Central memory CD8-positive, alpha-beta T cell (primary cell): ENCODE measurements around the gene NDUFAF5.

Experiments
- ATAC-seq: fragments of 150-1000 bp; cut with Tn5 transposase; replicated peaks from 2 replicates; pipeline ENCODE4 v1.10.0; 2022; ENCODE audit warnings: mild to moderate bottlenecking, moderate FRiP score, moderate number of reproducible peaks; ENCODE audit not compliant: poor library complexity, severe bottlenecking; ENCODE audit errors: extremely low read depth
- DNase-seq, 2 donors: peaks; one replicate each; pipeline ENCODE4 v3.0.0; 2021; ENCODE audit warnings: low spot score in 2 of 2
- H3K27ac Mint-ChIP-seq: one replicate; pipeline ENCODE4 v1.8.0; 2022; ENCODE audit warnings: low read depth, mild to moderate bottlenecking, moderate library complexity, mixed read lengths
- H3K27me3 Mint-ChIP-seq: one replicate; pipeline ENCODE4 v1.8.0; 2022; ENCODE audit warnings: mixed read lengths
- H3K36me3 Mint-ChIP-seq: one replicate; pipeline ENCODE4 v1.8.0; 2022; ENCODE audit warnings: mild to moderate bottlenecking, moderate library complexity, mixed read lengths; ENCODE audit not compliant: insufficient read depth
- H3K4me1 Mint-ChIP-seq: one replicate; pipeline ENCODE4 v1.8.0; 2022; ENCODE audit warnings: mixed read lengths
- H3K4me3 Mint-ChIP-seq: one replicate; pipeline ENCODE4 v1.8.0; 2022; ENCODE audit warnings: mild to moderate bottlenecking, moderate library complexity, mixed read lengths
- H3K9me3 Mint-ChIP-seq: one replicate; pipeline ENCODE4 v1.8.0; 2022; ENCODE audit warnings: mixed read lengths

The NDUFAF5 gene

DNA sequence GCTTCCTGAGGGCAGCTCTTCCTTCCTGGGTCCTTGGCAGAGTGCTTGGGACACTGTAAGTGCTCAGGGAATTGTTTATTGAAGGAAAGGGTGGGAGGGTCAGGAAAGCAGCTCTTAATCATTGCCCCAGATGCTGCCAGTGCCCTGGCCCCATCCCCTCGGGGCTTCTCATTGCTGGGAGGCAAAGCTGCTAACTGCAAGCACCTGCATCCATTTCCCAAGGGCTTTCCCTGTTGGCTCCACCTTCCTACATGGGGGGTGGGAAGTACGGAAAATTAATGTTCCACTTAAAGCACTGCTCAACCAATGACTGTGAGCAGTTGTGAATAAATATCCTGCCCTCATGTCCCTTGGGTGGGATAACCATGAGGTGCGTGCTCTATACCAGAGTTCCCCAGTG, 56.4 kb downstream of the NDUFAF5 start:
- ATAC-seq, result no peak
- H3K27ac Mint-ChIP-seq, result no peak overlapping the region
- no peak for DNase-seq
- no peaks in the 10 kb centered on the region for H3K9me3 Mint-ChIP-seq
- H3K36me3 Mint-ChIP-seq, result no peaks in the 10 kb centered on the region
- no peaks in the 10 kb centered on the region for H3K4me1 Mint-ChIP-seq
- H3K4me3 Mint-ChIP-seq, result no peak overlapping the region
- H3K27me3 Mint-ChIP-seq, result peaks cover 46% of the 10 kb centered on the region

- Mint-ChIP-seq H3K4me1 (no peaks in the 10 kb centered on the region), H3K27ac (no peak overlapping the region), H3K9me3 (no peaks in the 10 kb centered on the region), H3K27me3 (peaks cover 43% of the 10 kb centered on the region), H3K4me3 (no peak overlapping the region), H3K36me3 (no peaks in the 10 kb centered on the region)
- DNase-seq (no peak), ATAC-seq (no peak)
Observed at GRCh38 chr20:13844296-13844695, 59.5 kb downstream of the NDUFAF5 start.

DNA sequence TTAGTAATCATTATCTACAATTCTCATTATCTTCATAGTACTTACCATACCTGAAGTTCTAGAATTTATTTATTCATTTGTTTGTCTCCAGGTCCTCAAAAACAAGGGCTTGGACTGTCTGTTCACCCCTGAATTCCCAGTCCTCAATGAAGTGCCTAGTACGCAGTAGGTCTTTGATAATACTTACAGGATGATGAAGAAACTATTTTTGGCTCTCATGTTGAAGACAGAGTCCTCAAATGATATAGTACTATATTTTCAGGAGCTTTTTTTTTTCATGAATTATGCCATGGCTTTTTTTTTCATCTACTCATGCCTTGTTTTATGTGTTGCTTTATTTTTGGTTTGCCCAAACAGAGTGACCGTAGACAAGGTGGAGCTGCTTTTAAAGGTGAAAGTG, 66.5 kb downstream of the NDUFAF5 start:
- Mint-ChIP-seq H3K27ac (no peak overlapping the region), H3K27me3 (peaks cover 23% of the 10 kb centered on the region), H3K4me1 (no peaks in the 10 kb centered on the region), H3K4me3 (no peak overlapping the region), H3K9me3 (no peaks in the 10 kb centered on the region), H3K36me3 (no peaks in the 10 kb centered on the region)
- no peak for DNase-seq
- ATAC-seq, result no peak

GRCh38 chr20:13852306-13852705, 67.5 kb downstream of the NDUFAF5 start:
- no peak overlapping the region for H3K27ac Mint-ChIP-seq
- ATAC-seq (no peak), DNase-seq (no peak)
- H3K4me1 Mint-ChIP-seq, result no peaks in the 10 kb centered on the region
- H3K36me3 Mint-ChIP-seq, result no peaks in the 10 kb centered on the region
- H3K4me3 Mint-ChIP-seq, result no peak overlapping the region
- H3K27me3 Mint-ChIP-seq, result peaks cover 18% of the 10 kb centered on the region
- H3K9me3 Mint-ChIP-seq, result no peaks in the 10 kb centered on the region

- no peak overlapping the region for H3K4me3 Mint-ChIP-seq
- peaks cover 5% of the 10 kb centered on the region for H3K9me3 Mint-ChIP-seq
- no peak overlapping the region for H3K27ac Mint-ChIP-seq
- H3K27me3 Mint-ChIP-seq, result peaks cover 23% of the 10 kb centered on the region
- ATAC-seq, result no peak
- no peaks in the 10 kb centered on the region for H3K4me1 Mint-ChIP-seq
- DNase-seq, result no peak
- no peaks in the 10 kb centered on the region for H3K36me3 Mint-ChIP-seq
Observed at GRCh38 chr20:13855613-13856012, 70.8 kb downstream of the NDUFAF5 start.

- Mint-ChIP-seq H3K27ac (no peak overlapping the region), H3K36me3 (no peaks in the 10 kb centered on the region), H3K4me3 (no peak overlapping the region), H3K27me3 (peaks cover 30% of the 10 kb centered on the region), H3K4me1 (no peaks in the 10 kb centered on the region), H3K9me3 (peaks cover 5% of the 10 kb centered on the region)
- no peak for DNase-seq
- ATAC-seq, result no peak
Observed at GRCh38 chr20:13856354-13856753, 71.5 kb downstream of the NDUFAF5 start.

GRCh38 chr20:13857304-13857703, 72.5 kb downstream of the NDUFAF5 start:
- ATAC-seq (no peak), DNase-seq (no peak)
- Mint-ChIP-seq H3K4me3 (no peak overlapping the region), H3K27ac (no peak overlapping the region), H3K9me3 (peaks cover 5% of the 10 kb centered on the region), H3K27me3 (peaks cover 40% of the 10 kb centered on the region), H3K4me1 (no peaks in the 10 kb centered on the region), H3K36me3 (no peaks in the 10 kb centered on the region)

DNA sequence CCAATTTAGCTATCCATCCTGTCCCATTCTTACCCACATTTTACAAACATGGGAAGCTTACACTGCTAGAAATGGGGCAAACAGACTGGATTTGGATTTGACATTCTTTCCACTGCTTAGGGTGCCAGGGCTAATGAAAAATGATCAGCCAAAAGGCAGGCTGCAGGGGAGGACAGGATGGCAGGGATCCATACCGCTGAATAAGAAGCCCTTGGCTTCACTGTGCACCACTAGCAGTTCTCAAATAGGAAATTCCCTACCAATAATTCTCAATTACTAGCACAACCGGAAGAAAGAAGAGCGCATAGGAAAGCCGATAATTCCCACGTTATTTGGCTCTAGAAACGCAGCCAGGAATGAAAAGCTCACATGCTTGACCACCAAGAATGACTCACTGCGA, 73.1 kb downstream of the NDUFAF5 start:
- no peak overlapping the region for H3K27ac Mint-ChIP-seq
- ATAC-seq, result no peak
- peaks cover 40% of the 10 kb centered on the region for H3K27me3 Mint-ChIP-seq
- no peaks in the 10 kb centered on the region for H3K4me1 Mint-ChIP-seq
- no peak for DNase-seq
- no peak overlapping the region for H3K4me3 Mint-ChIP-seq
- H3K36me3 Mint-ChIP-seq, result no peaks in the 10 kb centered on the region
- H3K9me3 Mint-ChIP-seq, result peaks cover 5% of the 10 kb centered on the region

DNA sequence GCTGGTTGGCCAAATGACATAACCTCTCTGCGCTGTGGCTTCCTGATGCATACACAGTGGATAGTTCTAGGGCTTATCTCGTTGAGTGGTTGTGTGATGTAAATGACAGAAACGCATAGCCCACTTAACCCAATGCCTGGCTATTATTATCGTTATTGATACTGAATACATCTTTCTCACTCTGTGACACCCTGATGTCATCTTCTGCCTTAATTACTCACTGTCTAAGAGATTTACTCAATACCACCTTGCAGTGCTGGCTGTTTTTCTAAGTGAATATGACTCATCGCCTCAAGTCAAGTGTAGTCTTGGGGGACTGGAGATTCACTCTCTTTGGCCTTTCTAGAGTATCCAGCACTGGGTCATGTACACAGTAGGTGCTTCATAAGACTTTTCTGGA, 73.6 kb downstream of the NDUFAF5 start:
- no peak for ATAC-seq
- H3K4me1 Mint-ChIP-seq, result no peaks in the 10 kb centered on the region

DNA sequence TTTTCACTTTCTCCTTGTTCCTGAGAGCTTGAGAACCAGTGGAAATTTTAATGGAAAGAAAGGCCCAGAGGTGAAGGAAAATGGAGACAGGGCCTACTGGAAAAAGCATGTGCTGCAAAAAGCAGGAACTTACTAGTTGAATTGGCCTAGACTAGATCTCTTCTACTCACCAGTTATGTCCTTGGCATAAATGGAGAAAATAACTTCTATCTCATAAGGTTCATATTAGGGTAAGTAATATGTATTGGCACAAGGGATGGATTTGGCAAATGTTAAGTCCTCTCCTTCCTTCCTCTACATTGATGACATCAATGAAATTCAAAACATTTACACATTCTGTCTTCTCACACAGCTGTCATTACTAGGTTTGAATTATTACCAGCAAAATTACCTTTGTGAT, 74.0 kb downstream of the NDUFAF5 start:
- peaks cover 5% of the 10 kb centered on the region for H3K9me3 Mint-ChIP-seq
- H3K4me3 Mint-ChIP-seq, result no peak overlapping the region
- no peak overlapping the region for H3K27ac Mint-ChIP-seq
- H3K36me3 Mint-ChIP-seq, result no peaks in the 10 kb centered on the region
- peaks cover 40% of the 10 kb centered on the region for H3K27me3 Mint-ChIP-seq
- ATAC-seq (no peak), DNase-seq (no peak)
- no peaks in the 10 kb centered on the region for H3K4me1 Mint-ChIP-seq

More for the DNA sequence above, 73.6 kb downstream of the NDUFAF5 start:
- Mint-ChIP-seq H3K36me3 (no peaks in the 10 kb centered on the region), H3K27ac (no peak overlapping the region), H3K27me3 (peaks cover 40% of the 10 kb centered on the region), H3K4me3 (no peak overlapping the region), H3K9me3 (peaks cover 5% of the 10 kb centered on the region)
- DNase-seq, result no peak

- no peak overlapping the region for H3K27ac Mint-ChIP-seq
- H3K4me1 Mint-ChIP-seq, result no peaks in the 10 kb centered on the region
- ATAC-seq (no peak), DNase-seq (no peak)
- H3K27me3 Mint-ChIP-seq, result peaks cover 28% of the 10 kb centered on the region
- H3K36me3 Mint-ChIP-seq, result no peaks in the 10 kb centered on the region
- H3K9me3 Mint-ChIP-seq, result peaks cover 5% of the 10 kb centered on the region
- H3K4me3 Mint-ChIP-seq, result no peak overlapping the region
Observed at GRCh38 chr20:13862245-13862644, 77.4 kb downstream of the NDUFAF5 start.

- DNase-seq (no peak), ATAC-seq (no peak)
- Mint-ChIP-seq H3K27ac (no peak overlapping the region), H3K9me3 (peaks cover 5% of the 10 kb centered on the region), H3K4me1 (no peaks in the 10 kb centered on the region), H3K36me3 (no peaks in the 10 kb centered on the region), H3K4me3 (no peak overlapping the region), H3K27me3 (peaks cover 28% of the 10 kb centered on the region)
Observed at GRCh38 chr20:13863244-13863643, 78.4 kb downstream of the NDUFAF5 start.

DNA sequence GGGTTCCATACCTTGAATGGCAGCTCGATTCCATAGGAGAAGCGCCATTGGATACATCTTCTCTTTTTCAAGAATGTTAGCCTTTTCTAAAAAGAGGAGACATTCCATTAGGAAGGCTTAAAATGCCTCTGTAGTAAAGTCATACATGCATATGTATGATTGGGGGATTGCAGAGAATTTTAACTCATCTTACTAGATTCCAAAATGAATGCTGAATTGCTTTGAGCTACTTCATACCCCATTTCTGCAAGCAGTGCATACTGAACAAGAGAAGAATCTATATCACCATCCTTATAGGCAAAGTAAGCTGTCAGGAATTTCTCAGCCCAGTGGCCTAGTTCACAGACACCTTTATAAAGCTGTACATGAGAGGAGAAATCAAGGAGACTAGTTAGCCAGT, 80.3 kb downstream of the NDUFAF5 start:
- DNase-seq (no peak), ATAC-seq (no peak)
- Mint-ChIP-seq H3K36me3 (no peaks in the 10 kb centered on the region), H3K4me3 (no peak overlapping the region), H3K4me1 (no peaks in the 10 kb centered on the region), H3K9me3 (peaks cover 2% of the 10 kb centered on the region), H3K27ac (no peak overlapping the region), H3K27me3 (peaks cover 21% of the 10 kb centered on the region)

GRCh38 chr20:13865791-13866351, 81.0 kb downstream of the NDUFAF5 start:
- H3K27ac Mint-ChIP-seq, result no peak overlapping the region
- H3K4me1 Mint-ChIP-seq, result no peaks in the 10 kb centered on the region
- H3K4me3 Mint-ChIP-seq, result no peak overlapping the region
- no peaks in the 10 kb centered on the region for H3K9me3 Mint-ChIP-seq
- peaks cover 14% of the 10 kb centered on the region for H3K27me3 Mint-ChIP-seq
- DNase-seq (no peak), ATAC-seq (no peak)
- no peaks in the 10 kb centered on the region for H3K36me3 Mint-ChIP-seq
